Measurements from ENCODE around the gene RNASE8. TPM values are rescaled to one million over a fixed set of nuclear protein-coding genes. Genes with fewer than 3 reads are reported as not detected.

The RNASE8 gene
- total RNA-seq, 2 donors from 2014 or later, result not detected

GRCh38 chr14:21025371-21026273 lies 32.0 kb upstream of the RNASE8 start:
- H3K9ac ChIP-seq (ENCODE audit: extremely low read depth, low read length, poor library complexity, severe bottlenecking), result no peak overlapping the region
- H3K27me3 ChIP-seq (ENCODE audit: control insufficient read depth, insufficient read depth, low read length, poor library complexity, severe bottlenecking), result peaks cover 11% of the 10 kb centered on the region
- peaks cover 33% of the 10 kb centered on the region for H3K27me3 Mint-ChIP-seq (ENCODE audit: insufficient read depth)
- H3K4me3 ChIP-seq (ENCODE audit: low read length), result peak overlapping the region; percentile 81
- peak overlapping the region; percentile 65 for H3K4me3 Mint-ChIP-seq
- H3K27ac Mint-ChIP-seq, result peak overlapping the region; percentile 97
- H3K9me3 Mint-ChIP-seq, result no peaks in the 10 kb centered on the region
- H3K27ac ChIP-seq (ENCODE audit: low read depth, low read length), result peak overlapping the region; percentile 17
- H3K9me3 ChIP-seq (ENCODE audit: control insufficient read depth, low read length), result no peaks in the 10 kb centered on the region
- WGBS, 2 experiments (ENCODE audit: insufficient coverage in 1 of 2, insufficient read length in 1 of 2), result 7 to 22% methylated on average over 9 to 51 of the region's 58 CpGs
- H3K4me1 ChIP-seq (ENCODE audit: control insufficient read depth, insufficient read depth, low read length), result no peaks in the 10 kb centered on the region
- TF ChIP-seq, protein P1, sequence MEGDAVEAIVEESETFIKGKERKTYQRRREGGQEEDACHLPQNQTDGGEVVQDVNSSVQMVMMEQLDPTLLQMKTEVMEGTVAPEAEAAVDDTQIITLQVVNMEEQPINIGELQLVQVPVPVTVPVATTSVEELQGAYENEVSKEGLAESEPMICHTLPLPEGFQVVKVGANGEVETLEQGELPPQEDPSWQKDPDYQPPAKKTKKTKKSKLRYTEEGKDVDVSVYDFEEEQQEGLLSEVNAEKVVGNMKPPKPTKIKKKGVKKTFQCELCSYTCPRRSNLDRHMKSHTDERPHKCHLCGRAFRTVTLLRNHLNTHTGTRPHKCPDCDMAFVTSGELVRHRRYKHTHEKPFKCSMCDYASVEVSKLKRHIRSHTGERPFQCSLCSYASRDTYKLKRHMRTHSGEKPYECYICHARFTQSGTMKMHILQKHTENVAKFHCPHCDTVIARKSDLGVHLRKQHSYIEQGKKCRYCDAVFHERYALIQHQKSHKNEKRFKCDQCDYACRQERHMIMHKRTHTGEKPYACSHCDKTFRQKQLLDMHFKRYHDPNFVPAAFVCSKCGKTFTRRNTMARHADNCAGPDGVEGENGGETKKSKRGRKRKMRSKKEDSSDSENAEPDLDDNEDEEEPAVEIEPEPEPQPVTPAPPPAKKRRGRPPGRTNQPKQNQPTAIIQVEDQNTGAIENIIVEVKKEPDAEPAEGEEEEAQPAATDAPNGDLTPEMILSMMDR (conservative IDR thresholded peaks at IDR 0.05), result peak; percentile 22
- peaks cover 39% of the 10 kb centered on the region for H3K4me1 Mint-ChIP-seq
- no peaks in the 10 kb centered on the region for H3K36me3 ChIP-seq (ENCODE audit: control insufficient read depth, insufficient read depth, low read length)
- peak; percentile 89 for DNase-seq
- peaks cover 15% of the 10 kb centered on the region for H3K36me3 Mint-ChIP-seq (ENCODE audit: low read depth)

DNA sequence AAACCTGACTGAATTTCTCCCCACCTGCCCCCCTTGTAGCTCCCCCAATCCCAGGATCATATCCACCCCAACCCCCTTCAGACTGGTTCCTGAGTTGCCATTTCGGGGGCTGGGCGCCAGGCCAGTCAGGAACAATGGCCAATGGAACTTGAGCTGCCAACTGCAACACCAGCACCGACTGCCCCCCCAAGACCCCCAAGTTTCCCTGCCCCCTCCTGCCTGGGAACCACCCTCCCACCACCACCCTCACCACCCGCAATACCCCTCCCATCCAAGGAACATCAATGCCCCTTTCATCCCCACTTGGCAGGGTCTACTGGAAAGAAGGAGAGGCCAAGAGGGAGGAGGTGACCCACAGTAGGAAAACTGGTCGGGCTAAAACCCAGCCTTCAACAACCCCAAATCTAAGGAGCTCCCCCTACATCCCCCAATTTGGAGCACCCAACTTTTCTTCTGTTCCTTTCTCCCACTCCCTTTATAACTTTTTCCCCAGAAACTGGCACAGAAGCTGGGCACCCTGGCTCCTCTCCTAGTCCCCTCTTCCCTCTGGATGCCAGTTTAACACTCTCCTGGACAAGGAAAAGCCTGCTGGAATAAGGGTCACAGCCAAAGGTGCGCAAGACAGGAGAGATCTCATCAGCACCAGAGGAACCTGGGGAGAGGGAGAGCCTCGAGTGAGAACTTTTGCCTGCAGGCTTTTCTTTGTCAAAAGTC lies 31.2 kb upstream of the RNASE8 start:
- 64% methylated on average over 6 of the region's 7 CpGs; no CpG with 5 or more reads in 1 of the 2 experiments for WGBS, 2 experiments (ENCODE audit: insufficient coverage in 1 of 2, insufficient read length in 1 of 2)
- Histone ChIP-seq H3K4me1 (ENCODE audit: control insufficient read depth, insufficient read depth, low read length) (no peaks in the 10 kb centered on the region), H3K36me3 (ENCODE audit: control insufficient read depth, insufficient read depth, low read length) (no peaks in the 10 kb centered on the region), H3K4me3 (ENCODE audit: low read length) (peak overlapping the region; percentile 60), H3K27me3 (ENCODE audit: control insufficient read depth, insufficient read depth, low read length, poor library complexity, severe bottlenecking) (peaks cover 11% of the 10 kb centered on the region), H3K27ac (ENCODE audit: low read depth, low read length) (no peak overlapping the region), H3K9me3 (ENCODE audit: control insufficient read depth, low read length) (no peaks in the 10 kb centered on the region), H3K9ac (ENCODE audit: extremely low read depth, low read length, poor library complexity, severe bottlenecking) (no peak overlapping the region)
- DNase-seq, result peak; percentile 55
- TF ChIP-seq, protein P1 (conservative IDR thresholded peaks at IDR 0.05), result no peak
- Mint-ChIP-seq H3K4me3 (peak overlapping the region; percentile 65), H3K27me3 (ENCODE audit: insufficient read depth) (peaks cover 33% of the 10 kb centered on the region), H3K4me1 (peaks cover 39% of the 10 kb centered on the region), H3K9me3 (no peaks in the 10 kb centered on the region), H3K27ac (no peak overlapping the region), H3K36me3 (ENCODE audit: low read depth) (peaks cover 9% of the 10 kb centered on the region)

DNA sequence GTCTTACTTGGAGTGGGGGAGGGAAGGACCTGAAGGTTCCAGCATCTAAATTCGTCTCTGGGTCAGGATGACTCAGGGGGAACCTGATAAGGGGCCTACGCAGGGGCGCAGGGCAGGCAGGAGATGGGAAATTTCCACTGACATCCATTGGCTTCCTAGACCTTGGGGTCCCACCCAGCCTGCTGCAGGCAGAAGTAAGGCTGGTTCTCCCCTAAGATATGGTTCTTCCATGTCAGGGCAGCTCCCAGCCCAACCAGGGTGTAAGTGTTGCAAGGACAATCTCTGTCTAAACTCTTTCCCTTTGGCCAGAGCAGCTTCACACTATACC lies 30.7 kb upstream of the RNASE8 start:
- peak; percentile 51 for DNase-seq
- Histone ChIP-seq H3K9me3 (ENCODE audit: control insufficient read depth, low read length) (no peaks in the 10 kb centered on the region), H3K4me3 (ENCODE audit: low read length) (no peak overlapping the region), H3K27ac (ENCODE audit: low read depth, low read length) (no peak overlapping the region), H3K4me1 (ENCODE audit: control insufficient read depth, insufficient read depth, low read length) (no peaks in the 10 kb centered on the region), H3K36me3 (ENCODE audit: control insufficient read depth, insufficient read depth, low read length) (no peaks in the 10 kb centered on the region), H3K27me3 (ENCODE audit: control insufficient read depth, insufficient read depth, low read length, poor library complexity, severe bottlenecking) (peaks cover 11% of the 10 kb centered on the region), H3K9ac (ENCODE audit: extremely low read depth, low read length, poor library complexity, severe bottlenecking) (no peak overlapping the region)
- TF ChIP-seq, protein P1 (conservative IDR thresholded peaks at IDR 0.05), result no peak
- Mint-ChIP-seq H3K27ac (no peak overlapping the region), H3K9me3 (no peaks in the 10 kb centered on the region), H3K36me3 (ENCODE audit: low read depth) (peaks cover 4% of the 10 kb centered on the region), H3K4me1 (peaks cover 39% of the 10 kb centered on the region), H3K27me3 (ENCODE audit: insufficient read depth) (peaks cover 30% of the 10 kb centered on the region), H3K4me3 (peak overlapping the region; percentile 28)
- whole genome bisulfite sequencing, 2 experiments (ENCODE audit: insufficient coverage in 1 of 2, insufficient read length in 1 of 2), result 57 to 65% methylated on average over 2 to 3 of the region's 3 CpGs

All from endodermal cell (in vitro differentiated cells).